Ishikawa (cell line): Measurements from ENCODE around the gene NANOS3.
A peak's percentile ranks its signal among the peaks of the same experiment; 100 is the strongest.

Source experiments
- CEBPB ChIP-seq: IDR thresholded peaks from 2 replicates; pipeline ENCODE4 v1.6.1; 2012
- CREB1 ChIP-seq: IDR thresholded peaks from 2 replicates; pipeline ENCODE4 v1.6.1; 2012; ENCODE audit warnings: low read depth
- EGR1 ChIP-seq: IDR thresholded peaks from 2 replicates; pipeline ENCODE4 v1.6.1; 2012
- EP300 ChIP-seq: IDR thresholded peaks from 2 replicates; pipeline ENCODE4 v1.6.1; 2012; ENCODE audit warnings: borderline replicate concordance
- FOXM1 ChIP-seq: IDR thresholded peaks from 2 replicates; pipeline ENCODE4 v1.6.1; 2012; ENCODE audit warnings: low read depth, borderline replicate concordance
- MAX ChIP-seq: IDR thresholded peaks from 2 replicates; pipeline ENCODE4 v1.6.1; 2012
- NFIC ChIP-seq: IDR thresholded peaks from 2 replicates; pipeline ENCODE4 v1.6.1; 2012
- RAD21 ChIP-seq: IDR thresholded peaks from 2 replicates; pipeline ENCODE4 v1.6.1; 2012; ENCODE audit warnings: low read depth
- REST ChIP-seq: IDR thresholded peaks from 2 replicates; pipeline ENCODE4 v1.6.1; 2012; ENCODE audit warnings: low read depth, mild to moderate bottlenecking
- TAF1 ChIP-seq: IDR thresholded peaks from 2 replicates; pipeline ENCODE4 v1.6.1; 2012; ENCODE audit warnings: low read depth, mild to moderate bottlenecking
- TCF12 ChIP-seq: IDR thresholded peaks from 2 replicates; pipeline ENCODE4 v1.6.1; 2012; ENCODE audit warnings: low read depth
- TEAD4 ChIP-seq: IDR thresholded peaks from 2 replicates; pipeline ENCODE4 v1.6.1; 2012
- USF1 ChIP-seq: IDR thresholded peaks from 2 replicates; pipeline ENCODE4 v1.6.1; 2012
- YY1 ChIP-seq: IDR thresholded peaks from 2 replicates; pipeline ENCODE4 v1.6.1; 2012; ENCODE audit warnings: low read depth
- ZBTB7A ChIP-seq: IDR thresholded peaks from 2 replicates; pipeline ENCODE4 v1.6.1; 2012; ENCODE audit warnings: low read depth

NANOS3 gene

GRCh38 chr19:13847407-13848339 is 29.3 kb upstream of the NANOS3 start:
- TF ChIP-seq MAX (peak; percentile 41), YY1 (peak; percentile 71; the same call in 1 of the 2 replicates), TAF1 (peak; percentile 28; the same call in 1 of the 2 replicates), REST (no peak), EGR1 (peak; percentile 56), FOXM1 (peak; percentile 28; the same call in 1 of the 2 replicates), ZBTB7A (peak; percentile 70), NFIC (peak; percentile 53; the same call in 1 of the 2 replicates), TCF12 (peak; percentile 90), USF1 (no peak), RAD21 (peak; percentile 22; the same call in 1 of the 2 replicates), CREB1 (no peak), TEAD4 (0 out of 2 replicates have a peak, but pooled peaks have one; percentile 48), CEBPB (no peak), EP300 (peak; percentile 84)

GRCh38 chr19:13848340-13848677 is 28.6 kb upstream of the NANOS3 start:
- TF ChIP-seq USF1 (no peak), YY1 (no peak), CEBPB (no peak), EP300 (no peak), NFIC (no peak), REST (no peak), MAX (no peak), TCF12 (no peak), TAF1 (no peak), EGR1 (no peak), CREB1 (no peak), ZBTB7A (no peak)

GRCh38 chr19:13848798-13849676 is 27.9 kb upstream of the NANOS3 start:
- TF ChIP-seq CREB1 (no peak), MAX (no peak), USF1 (peak; percentile 32), TCF12 (no peak)

- TF ChIP-seq ZBTB7A (peak; percentile 97), NFIC (peak; percentile 68), REST (no peak), FOXM1 (no peak), YY1 (no peak), EP300 (peak; percentile 48), CEBPB (no peak), TEAD4 (no peak), USF1 (no peak), EGR1 (0 out of 2 replicates have a peak, but pooled peaks have one; percentile 15), CREB1 (no peak), TCF12 (no peak), MAX (peak; percentile 37; the same call in 1 of the 2 replicates), RAD21 (no peak), TAF1 (no peak; the same call in 1 of the 2 replicates)
These were observed 26.7 kb upstream of the NANOS3 start for GRCh38 chr19:13849991-13850909.
